ENCODE data around the gene POU5F2.

POU5F2 gene

GRCh38 chr5:93715327-93715726 is 26.1 kb downstream of the POU5F2 start:
- no peak for DNase-seq (ENCODE audit: extremely low spot score)
- TF ChIP-seq FOXK2 (IDR thresholded peaks at IDR 0.05) (no peak), CTBP1 (IDR thresholded peaks at IDR 0.05; ENCODE audit: borderline replicate concordance) (no peak), HDGF (IDR thresholded peaks at IDR 0.05; ENCODE audit: borderline replicate concordance) (no peak), NFRKB (IDR thresholded peaks at IDR 0.05) (no peak), L3MBTL2 (conservative IDR thresholded peaks at IDR 0.05) (no peak), BHLHE40 (IDR thresholded peaks at IDR 0.05; ENCODE audit: borderline replicate concordance) (no peak), ZNF384 (IDR thresholded peaks at IDR 0.05) (peak; percentile 71), PKNOX1 (IDR thresholded peaks at IDR 0.05) (0 out of 2 replicates have a peak, but pooled peaks have one; percentile 30)
- ChIA-PET POLR2A (no interaction called here), CTCF (no interaction called here)

- ChIA-PET CTCF (interaction anchor here (0.6 kb wide), 1 partner anchor 207 kb away, joined by 3 read pairs; no protein-coding TSS in a partner anchor), POLR2A (no interaction called here)
- no peak for DNase-seq (ENCODE audit: extremely low spot score)
Measured at GRCh38 chr5:93708442-93708841, 33.0 kb downstream of the POU5F2 start.

GRCh38 chr5:93705896-93706295 is 35.5 kb downstream of the POU5F2 start:
- CTCF ChIA-PET: no interaction called here
- TF ChIP-seq ZNF384 (IDR thresholded peaks at IDR 0.05) (no peak), FOXK2 (IDR thresholded peaks at IDR 0.05) (no peak), LEF1 (IDR thresholded peaks at IDR 0.05; ENCODE audit: borderline replicate concordance) (no peak)
- POLR2A ChIA-PET: no interaction called here
- no peak for DNase-seq (ENCODE audit: extremely low spot score)

More at GRCh38 chr5:93708442-93708841, 33.0 kb downstream of the POU5F2 start:
- TF ChIP-seq SP1 (IDR thresholded peaks at IDR 0.05) (no peak), BHLHE40 (IDR thresholded peaks at IDR 0.05; ENCODE audit: borderline replicate concordance) (no peak), HDGF (IDR thresholded peaks at IDR 0.05; ENCODE audit: borderline replicate concordance) (no peak), FOXK2 (IDR thresholded peaks at IDR 0.05) (no peak)

GRCh38 chr5:93704996-93705395 is 36.4 kb downstream of the POU5F2 start:
- no peak for DNase-seq (ENCODE audit: extremely low spot score)
- ChIA-PET POLR2A (no interaction called here), CTCF (no interaction called here)
- TF ChIP-seq ARNT (IDR thresholded peaks at IDR 0.05) (no peak), HDGF (IDR thresholded peaks at IDR 0.05; ENCODE audit: borderline replicate concordance) (no peak), ZNF384 (IDR thresholded peaks at IDR 0.05) (no peak), FOXM1 (IDR thresholded peaks at IDR 0.05; ENCODE audit: borderline replicate concordance) (no peak), CTBP1 (IDR thresholded peaks at IDR 0.05; ENCODE audit: borderline replicate concordance) (no peak)

- CTCF ChIA-PET: no interaction called here
Measured at GRCh38 chr5:93691997-93692396, 49.4 kb downstream of the POU5F2 start.

More at GRCh38 chr5:93691997-93692396, 49.4 kb downstream of the POU5F2 start:
- no peak for DNase-seq (ENCODE audit: extremely low spot score)
- TF ChIP-seq NFRKB (IDR thresholded peaks at IDR 0.05): no peak
- TF ChIP-seq FOXK2 (IDR thresholded peaks at IDR 0.05): no peak
- no peak for TF ChIP-seq ZNF384 (IDR thresholded peaks at IDR 0.05)
- TF ChIP-seq HDGF (IDR thresholded peaks at IDR 0.05; ENCODE audit: borderline replicate concordance): no peak
- TF ChIP-seq LEF1 (IDR thresholded peaks at IDR 0.05; ENCODE audit: borderline replicate concordance): no peak
- no peak for TF ChIP-seq FOXM1 (IDR thresholded peaks at IDR 0.05; ENCODE audit: borderline replicate concordance)
- no peak for TF ChIP-seq SP1 (IDR thresholded peaks at IDR 0.05)
- TF ChIP-seq TARDBP (IDR thresholded peaks at IDR 0.05): no peak
- TF ChIP-seq ELF4 (IDR thresholded peaks at IDR 0.05): no peak
- TF ChIP-seq FOXA1 (IDR thresholded peaks at IDR 0.05): no peak
- TF ChIP-seq PKNOX1 (IDR thresholded peaks at IDR 0.05): no peak
- TF ChIP-seq SUZ12 (IDR thresholded peaks at IDR 0.05): no peak
- TF ChIP-seq ARNT (IDR thresholded peaks at IDR 0.05): no peak
- no peak for TF ChIP-seq L3MBTL2 (conservative IDR thresholded peaks at IDR 0.05)
- TF ChIP-seq BHLHE40 (IDR thresholded peaks at IDR 0.05; ENCODE audit: borderline replicate concordance): no peak
- TF ChIP-seq CTBP1 (IDR thresholded peaks at IDR 0.05; ENCODE audit: borderline replicate concordance): no peak
- POLR2A ChIA-PET: no interaction called here

All from HEK293T (cell line).